HG03045 (cell line): ENCODE results near the gene HLA-DRB1.
"Not testable (repeated sequence)": the region's sequence is repeated elsewhere in the genome, so short reads cannot be mapped to it uniquely, and the experiment has no call there.

Source experiments
- ATAC-seq: cut with Tn5 transposase; IDR thresholded peaks from one replicate; pipeline ENCODE4 v1.9.1; 2021; ENCODE audit warnings: mild to moderate bottlenecking, moderate library complexity; ENCODE audit not compliant: unreplicated experiment

The HLA-DRB1 gene

DNA sequence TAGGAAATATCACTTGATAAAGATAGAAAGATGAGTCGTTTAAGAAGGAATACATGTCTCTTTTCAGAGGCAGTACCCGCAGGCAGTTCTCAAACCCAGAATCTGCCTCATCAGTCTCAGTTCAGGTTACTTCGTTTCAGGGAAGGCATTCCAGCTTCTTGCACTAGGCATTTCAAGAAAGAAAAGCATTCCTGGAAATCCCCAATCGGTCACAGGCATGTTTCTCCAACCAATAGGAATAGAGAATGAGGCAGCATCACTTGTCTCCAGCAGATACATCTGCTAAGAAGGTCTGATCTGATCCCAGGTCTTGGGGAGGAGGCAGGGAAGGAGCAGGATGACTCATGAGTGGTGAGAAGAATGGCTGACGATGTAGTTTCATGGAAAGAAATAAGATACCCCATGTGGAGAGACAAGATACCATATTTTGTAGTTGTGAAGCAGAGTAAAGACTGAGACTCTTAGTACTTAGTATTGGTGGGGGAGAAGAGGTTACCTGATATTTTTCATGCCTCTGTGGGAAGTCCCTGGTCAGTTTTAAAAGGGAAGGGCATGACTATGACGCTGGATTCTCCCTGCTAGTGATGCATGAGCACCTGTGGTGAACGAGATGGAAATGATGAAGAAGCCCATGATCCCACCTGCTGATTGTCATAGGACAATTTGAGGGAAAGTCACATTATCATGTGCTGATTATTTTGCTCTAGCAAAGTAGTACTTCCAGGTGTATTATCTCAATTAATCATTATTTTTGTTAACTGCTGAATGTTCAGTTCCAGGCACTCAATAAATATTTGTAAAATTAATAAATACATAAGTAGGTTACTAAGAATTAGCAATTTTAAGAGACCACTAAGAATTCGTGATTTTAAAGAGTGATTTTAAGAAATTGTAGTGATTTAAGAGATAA, 20.3 kb upstream of the HLA-DRB1 start:
- ATAC-seq, result peak; percentile 88

DNA sequence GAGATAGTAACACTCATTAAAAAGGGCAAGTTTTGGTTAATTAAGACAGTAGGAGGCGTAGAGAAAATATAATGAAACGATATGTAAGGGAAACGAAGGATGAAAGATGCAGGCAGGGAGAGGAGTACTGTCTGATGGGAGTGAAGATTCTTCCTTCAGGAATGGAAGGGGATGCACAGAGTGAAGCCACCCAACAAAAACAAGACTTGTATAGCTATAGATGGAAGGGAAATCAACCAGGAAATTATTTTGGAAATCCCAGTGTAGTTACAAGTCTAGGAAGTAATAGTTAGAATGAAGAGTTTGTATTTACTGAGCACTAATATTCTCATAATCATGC, 19.7 kb upstream of the HLA-DRB1 start:
- no peak for ATAC-seq

DNA sequence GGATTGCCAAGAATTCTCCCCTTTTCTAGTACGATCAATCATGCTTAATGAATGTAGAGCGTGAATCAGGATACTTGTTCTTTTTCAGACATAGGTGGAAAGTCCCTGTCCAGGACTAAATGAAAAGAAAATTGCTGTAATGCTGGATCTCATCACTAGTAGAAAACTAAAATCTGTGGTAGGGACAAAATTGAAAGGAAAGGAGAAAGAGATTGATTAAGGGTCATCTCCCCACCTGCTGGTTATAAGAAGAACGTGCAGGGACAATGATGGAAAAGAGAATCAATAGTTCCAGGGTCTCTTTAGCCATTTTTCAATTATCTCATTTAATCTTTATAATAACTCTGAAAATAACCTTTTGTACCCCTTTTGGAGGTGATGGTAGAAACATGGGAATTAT, 18.7 kb upstream of the HLA-DRB1 start:
- no peak for ATAC-seq

DNA sequence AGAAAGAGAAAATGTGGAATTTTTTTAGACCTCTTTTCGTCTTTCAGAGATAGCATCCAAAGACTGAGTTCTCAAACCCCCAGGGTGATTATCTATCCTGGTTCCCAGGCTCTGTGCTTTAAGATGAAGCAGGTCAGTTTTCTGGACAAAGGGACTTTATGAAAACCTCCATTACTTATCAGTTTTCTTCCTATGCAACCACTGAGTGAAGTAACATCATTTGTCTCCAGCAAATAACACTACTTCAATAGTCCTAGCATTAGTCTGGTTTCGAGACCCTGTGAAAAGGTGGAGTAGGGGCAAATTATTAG, 18.3 kb upstream of the HLA-DRB1 start:
- no peak for ATAC-seq

DNA sequence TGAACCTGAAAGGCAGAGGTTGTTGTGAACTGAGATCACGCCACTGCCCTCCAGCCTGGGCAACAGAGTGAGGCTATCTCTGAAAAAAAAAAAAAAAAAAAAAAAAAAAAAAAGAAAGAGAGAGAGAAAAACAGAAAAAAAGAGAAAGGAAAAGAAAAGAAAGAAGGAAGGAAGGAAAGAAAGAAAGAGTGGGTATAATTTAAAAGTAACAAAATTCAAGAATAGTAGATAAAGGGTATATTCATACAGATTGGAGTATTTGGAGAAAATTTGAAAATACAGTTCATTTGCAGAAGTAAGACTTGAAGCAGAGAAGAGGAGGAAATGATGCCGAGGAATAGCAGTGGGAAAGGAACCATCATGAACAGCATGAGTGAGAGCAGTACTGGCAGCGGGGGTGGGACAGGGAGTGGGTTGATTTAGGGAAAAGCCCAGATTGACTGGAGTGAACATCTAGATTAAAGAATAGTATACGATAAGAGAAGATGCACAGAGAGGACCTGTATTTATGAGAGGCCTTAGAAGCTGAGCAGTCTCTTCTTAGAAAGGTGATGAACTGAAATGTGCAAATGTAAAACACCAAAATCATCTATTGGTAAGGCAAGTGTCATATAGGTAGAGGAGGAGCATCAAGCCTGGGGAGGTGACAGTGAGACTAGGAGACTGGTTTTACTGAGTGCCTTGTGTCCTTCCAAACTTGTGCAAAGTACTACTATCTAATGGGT, 17.8 kb upstream of the HLA-DRB1 start:
- ATAC-seq, result no peak

DNA sequence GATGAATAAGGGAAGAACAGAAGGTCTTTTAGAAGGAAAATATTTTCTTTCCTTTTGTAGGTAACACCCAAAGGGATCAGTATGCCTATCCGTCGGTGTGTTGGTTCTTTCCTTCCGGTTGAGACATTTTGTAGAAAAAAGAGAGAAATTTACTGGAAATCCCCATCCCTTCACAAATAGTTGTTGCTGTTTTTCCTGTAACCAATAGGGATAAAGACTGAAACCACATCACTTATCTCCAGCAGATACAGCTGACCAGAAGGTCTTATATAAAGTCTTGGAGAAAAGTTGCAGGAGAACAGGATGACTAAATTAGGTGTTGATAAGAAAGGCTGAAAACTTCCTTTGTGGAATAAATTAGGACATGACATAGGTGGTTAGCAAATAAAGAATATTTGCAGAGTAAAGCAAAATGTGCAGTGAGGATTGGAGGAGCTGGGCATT, 14.8 kb upstream of the HLA-DRB1 start:
- no peak for ATAC-seq

DNA sequence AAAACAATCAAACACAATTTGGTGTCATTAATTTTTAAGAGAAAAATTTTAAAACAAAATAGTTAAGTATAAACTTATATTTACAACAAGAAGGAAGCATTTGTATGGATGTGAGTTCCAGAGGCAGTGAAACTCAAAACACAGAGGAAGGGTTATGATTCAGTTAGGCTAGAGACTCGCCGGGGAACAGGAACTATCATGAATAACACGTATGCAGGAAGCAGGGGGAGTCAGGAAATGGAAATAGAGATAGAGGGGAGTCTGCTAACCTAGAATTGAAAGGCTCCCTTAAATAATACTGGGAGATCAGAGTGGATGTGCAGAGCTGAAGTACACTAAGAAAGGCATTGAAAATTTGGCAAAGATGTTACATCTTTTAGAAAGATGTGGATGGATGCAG, 14.2 kb upstream of the HLA-DRB1 start:
- no peak for ATAC-seq

DNA sequence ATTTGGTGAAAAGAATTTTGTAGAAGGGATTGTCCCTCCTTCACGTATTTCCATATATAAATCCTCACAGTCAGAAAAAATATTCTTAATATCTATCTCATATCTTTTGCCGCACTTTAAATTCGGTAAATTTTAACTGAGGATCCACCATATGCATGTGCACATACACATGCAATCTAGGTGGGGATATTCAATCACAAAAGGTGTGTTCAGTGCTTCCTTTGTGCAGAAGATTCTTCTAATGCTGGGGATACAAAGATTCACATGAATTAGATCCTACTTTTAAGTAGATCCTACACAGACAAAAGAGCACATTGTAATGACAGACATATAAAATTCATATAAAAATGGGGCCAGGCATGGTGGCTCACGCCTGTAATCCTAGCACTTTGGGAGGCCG, 13.6 kb upstream of the HLA-DRB1 start:
- no peak for ATAC-seq

DNA sequence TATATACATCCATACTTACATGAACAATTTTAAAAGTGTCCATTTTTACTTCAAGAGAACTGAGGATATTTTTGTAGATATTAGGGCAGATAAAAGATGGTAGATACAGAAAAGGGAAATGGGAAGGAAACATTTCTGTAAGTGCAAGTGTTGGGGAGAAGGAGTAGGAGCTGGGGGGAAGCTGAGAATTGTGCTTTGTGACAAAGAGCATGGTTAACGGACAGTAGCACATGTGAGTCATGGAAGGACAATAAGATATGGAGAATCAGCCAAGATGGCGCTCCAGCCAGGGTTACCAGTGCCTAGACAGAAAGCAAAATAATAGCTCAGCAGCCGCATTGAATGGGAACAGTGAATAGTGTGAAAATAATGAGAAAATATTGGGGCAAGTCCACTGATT, 12.7 kb upstream of the HLA-DRB1 start:
- ATAC-seq, result no peak

DNA sequence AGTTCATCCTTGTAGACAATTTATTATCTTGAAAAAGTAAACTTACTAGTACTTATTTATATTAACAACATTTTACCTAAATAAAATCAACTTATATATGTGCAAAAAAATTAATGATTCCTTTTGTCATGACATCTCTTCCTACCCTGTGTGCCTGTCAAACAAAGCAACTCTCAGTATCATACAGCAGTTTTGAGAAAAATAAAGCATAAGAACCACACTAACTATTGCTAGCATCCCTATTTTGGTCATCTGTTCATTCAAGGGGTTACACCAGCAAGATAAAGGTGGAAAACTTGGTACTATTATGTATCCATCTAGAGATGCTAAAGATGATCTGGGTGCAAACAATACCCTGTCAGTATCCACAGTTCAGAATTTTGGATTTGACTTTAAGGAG, 7.4 kb upstream of the HLA-DRB1 start:
- no peak for ATAC-seq

DNA sequence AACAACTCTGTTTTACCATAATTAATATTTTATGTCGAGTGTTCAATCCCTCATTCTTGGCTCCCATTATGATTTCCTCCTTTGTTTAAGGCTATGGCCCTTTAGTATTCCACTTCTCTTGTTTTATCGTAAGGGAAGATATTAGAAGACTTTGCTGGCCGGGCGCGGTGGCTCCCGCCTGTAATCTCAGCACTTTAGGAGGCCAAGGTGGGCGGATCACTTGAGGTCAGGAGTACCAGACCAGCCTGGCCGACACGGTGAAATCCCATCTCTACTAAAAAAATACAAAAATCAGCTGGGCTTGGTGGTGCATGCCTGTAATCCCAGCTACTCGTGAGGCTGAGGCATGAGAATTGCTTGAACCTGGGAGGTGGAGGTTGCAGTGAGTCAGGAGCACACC, 1.1 kb upstream of the HLA-DRB1 start:
- not testable (repeated sequence) for ATAC-seq

DNA sequence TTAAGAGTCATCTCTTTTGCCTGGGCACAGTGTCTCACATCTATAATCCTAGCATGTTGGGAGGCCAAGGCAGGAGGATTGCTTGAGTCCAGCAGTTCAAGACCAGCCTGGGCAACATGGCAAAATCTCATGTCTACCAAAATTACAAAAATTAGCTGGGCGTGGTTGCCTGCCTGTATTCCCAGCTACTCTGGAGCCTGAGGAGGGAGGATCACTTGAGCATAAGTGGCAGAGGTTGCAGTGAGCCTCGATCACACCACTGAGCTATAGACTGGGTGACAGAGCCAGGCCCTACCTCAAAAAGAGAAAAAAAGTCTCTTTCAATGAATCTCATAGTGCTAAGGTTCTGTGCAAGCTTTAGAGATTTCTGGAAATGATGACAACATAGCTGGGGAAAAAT, 1.5 kb downstream of the HLA-DRB1 start:
- ATAC-seq, result no peak

DNA sequence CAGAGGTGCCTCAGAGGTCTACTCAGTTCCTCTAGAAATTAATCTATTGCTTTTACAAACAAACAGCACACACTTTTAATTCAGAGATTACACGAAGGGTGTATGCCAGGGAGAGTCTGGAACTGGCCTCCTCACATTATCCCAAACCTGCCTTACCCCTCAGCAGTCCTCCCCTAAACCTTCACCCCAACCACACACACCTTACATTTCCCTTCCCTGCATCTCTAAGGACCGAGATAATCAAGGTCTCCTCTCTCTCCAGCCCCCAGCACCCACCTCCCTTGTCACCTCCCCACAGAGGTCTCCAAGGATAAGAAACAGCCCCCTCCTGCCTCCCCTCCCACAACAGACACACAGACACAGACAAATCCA, 6.1 kb downstream of the HLA-DRB1 start:
- ATAC-seq, result no peak

DNA sequence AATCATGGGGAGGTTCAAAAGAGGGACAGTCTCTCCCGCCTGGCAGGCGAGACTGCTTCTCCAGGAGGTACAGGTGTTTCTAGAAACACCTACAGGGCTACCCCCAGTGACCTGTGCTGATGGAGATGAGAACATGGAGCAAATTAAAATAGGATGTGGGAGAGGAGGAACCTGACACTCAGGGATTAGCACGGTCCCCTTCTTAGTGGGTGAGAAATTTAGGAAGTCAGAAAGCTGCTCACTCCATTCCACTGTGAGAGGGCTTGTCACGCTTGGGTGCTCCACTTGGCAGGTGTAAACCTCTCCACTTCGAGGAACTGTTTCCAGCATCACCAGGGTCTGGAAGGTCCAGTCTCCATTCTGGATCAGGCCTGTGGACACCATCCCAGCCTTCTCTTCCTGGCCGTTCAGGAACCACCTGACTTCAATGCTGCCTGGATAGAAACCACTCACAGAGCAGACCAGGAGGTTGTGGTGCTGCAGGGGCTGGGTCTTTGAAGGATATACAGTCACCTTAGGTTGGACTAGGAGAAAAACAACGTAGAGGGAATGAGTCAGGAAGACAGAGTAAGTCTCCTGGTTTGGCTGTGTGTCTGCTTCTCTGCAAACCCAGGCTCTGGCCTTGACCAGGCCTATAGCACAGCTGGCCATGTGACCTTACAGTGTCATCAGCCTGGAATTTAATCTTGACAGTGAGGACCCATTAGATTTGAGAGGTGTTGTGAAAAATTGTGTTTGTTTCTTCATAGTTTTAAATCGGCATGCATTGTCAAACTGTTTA, 8.1 kb downstream of the HLA-DRB1 start:
- ATAC-seq, result no peak

DNA sequence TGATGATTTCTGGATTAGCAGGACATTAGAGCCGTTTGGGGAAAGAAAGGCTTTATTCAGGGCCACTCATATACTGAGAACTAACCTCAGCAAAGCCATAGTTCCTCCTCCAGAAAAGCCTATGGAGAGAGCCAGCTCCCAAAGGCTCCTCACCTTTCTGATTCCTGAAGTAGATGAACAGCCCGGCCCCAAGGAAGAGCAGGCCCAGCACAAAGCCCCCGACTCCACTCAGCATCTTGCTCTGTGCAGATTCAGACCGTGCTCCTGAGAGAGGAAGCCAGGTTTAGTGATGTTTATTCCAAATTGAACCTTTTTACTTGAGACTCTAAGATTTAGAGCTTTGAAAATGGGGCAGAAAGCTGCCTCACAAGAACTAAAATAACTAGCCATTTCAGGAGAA, 9.1 kb downstream of the HLA-DRB1 start:
- no peak for ATAC-seq

DNA sequence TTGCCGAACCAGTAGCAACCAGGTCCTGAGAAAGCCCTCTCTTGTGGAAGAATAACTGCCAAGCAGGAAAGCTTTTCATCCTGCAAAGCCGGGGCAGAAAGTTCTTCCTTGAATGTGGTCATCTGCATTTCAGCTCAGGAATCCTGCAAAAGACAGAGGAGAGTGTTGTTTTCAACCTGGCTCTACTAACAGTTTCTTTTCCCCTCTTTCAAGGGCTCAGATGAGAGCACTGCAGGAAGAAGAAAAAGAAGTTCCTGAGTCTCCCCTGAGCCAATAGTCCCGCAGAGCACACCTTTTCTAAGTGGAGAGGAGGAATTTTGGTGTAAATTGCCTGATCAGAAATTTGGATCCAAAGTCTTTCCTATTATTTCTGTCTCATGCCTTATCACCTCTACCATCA, 10.7 kb downstream of the HLA-DRB1 start:
- no peak for ATAC-seq

DNA sequence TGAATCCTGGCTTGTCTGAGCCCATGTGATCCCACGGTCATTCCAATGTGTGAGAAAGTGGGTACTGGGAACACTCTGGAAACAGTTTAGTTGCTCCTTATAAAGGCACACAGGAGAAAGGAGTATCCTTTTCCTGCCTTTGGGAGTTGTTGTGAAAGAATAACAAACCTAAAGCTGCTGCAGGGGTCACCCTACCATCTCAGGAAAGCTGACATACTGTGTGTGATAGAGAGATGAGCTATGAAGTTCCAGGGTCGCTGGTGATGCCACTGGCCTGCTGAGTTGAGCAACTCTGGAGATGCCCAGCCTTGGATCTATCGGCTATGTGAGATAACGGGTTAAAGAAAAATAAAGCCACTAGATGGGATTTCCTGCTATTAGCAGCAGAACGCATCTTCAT, 12.2 kb downstream of the HLA-DRB1 start:
- not testable (repeated sequence) for ATAC-seq

DNA sequence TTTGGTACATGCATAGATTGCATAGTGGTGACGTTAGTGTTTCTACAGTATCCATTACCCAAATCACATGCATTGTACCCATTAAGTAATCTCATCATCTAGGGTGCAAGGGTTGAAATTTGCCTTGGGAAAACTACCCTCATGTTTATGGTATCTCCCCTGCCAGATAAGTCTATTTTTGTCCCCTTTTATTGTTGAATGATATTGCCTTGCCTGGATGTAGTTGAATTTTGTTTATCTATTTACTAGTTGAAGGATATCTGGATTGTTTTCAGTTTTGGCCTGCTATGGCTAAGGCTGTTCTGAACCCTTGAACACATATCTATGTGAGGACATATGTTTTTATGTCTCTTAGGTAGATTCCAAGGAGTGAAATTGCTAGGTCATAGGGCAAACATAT, 13.4 kb downstream of the HLA-DRB1 start:
- no peak for ATAC-seq

DNA sequence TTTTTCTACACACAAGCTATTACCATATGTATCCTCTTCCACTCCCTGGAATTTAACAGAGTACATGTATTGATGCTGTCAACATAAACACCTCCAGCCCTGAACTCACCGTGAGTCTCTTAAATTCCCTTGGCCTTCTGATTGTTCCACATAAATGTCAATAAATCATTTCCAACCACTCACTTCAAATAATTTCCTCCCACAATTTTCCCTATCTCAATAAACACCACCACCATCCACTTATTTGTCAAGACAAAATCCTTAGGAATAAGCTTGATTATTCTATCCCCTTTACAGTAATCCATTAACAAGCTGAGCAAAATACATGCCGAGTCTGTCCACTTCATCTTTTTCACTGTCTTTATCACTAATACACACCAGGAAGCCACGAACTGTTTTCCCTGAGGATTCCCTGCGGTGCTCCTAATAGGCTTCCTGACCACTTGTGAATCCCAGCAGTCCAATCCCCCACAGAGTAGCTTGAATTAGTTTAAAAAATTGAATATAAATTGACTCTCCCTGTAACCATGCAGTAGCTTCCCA, 19.2 kb downstream of the HLA-DRB1 start:
- no peak for ATAC-seq

DNA sequence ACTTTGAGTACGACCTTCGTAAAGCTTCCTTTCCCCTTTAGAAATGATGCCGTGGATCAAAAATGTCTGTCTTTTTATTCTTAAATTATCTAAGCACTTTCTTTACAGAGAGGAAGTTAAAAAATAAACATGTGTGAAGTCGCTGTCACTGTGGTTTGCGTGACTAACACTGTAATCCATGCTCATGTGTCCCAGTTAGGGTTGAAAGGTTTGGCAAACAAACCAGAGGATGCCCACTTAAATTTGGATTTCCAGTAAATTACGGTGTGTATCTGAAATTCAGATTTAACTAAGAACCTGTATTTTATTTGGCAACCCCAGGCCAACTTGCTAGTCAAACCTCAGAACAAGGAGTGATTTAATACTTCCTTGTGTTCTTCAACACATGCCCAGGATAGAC, 21.1 kb downstream of the HLA-DRB1 start:
- no peak for ATAC-seq

DNA sequence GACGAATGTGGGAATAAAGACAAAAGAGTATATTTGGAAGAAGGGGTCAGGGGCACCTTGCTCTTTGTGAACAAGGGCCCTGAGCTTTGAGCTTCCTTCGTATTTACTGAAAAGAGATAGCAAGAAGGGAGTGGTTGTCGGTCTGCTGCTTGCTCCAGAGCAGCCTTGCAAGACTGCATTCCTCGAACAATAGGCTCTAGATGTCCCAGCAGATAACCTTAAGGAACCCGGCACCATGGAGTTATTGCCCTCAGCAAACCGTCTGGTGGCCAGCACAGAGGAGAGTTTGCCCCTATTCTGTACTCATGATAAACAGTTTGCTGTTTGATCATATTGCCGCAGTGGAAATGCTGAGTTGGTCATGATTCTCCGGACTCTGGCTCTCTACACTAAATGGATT, 22.7 kb downstream of the HLA-DRB1 start:
- no peak for ATAC-seq

DNA sequence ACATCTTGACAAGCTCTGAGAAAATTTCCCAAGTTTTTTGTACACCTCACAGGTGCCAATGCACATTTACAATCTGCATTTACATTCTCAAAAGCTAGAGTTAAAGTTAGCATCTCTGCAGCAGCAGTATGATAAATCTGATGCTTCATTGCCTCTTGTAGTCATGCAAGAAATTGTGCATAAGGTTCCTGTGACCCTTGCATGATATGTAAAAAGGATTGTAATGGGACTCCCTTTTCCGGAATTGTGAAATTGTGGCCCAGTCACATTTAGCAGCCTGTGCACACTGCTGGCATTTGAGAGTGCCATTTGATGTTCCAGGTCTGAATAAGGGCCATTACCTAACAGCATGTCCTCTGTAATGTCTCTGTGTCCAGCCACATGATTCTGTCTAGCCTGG, 24.1 kb downstream of the HLA-DRB1 start:
- ATAC-seq, result no peak
